Brain microvascular endothelial cell (primary cell): ENCODE data around the gene ATOSB.

Source experiments
- DNase-seq: peaks from one replicate; pipeline ENCODE4 v3.0.0-alpha.2; 2020
- H3K27ac ChIP-seq: fragments of 250-450 bp; sonication (Bioruptor Pico); 2 replicates; pipeline ENCODE4 v1.5.1; 2020; ENCODE audit warnings: mild to moderate bottlenecking, moderate library complexity
- H3K27me3 ChIP-seq: fragments of 250-450 bp; sonication (Bioruptor Pico); replicated peaks from 2 replicates; pipeline ENCODE4 v1.5.1; 2020; ENCODE audit warnings: mild to moderate bottlenecking
- H3K36me3 ChIP-seq: fragments of 250-450 bp; sonication (Bioruptor Pico); replicated peaks from 2 replicates; pipeline ENCODE4 v1.5.1; 2020; ENCODE audit warnings: mild to moderate bottlenecking
- H3K4me3 ChIP-seq: 2 replicates; pipeline ENCODE4 v1.5.1; 2011; ENCODE audit warnings: low read depth, mild to moderate bottlenecking, control low read depth, low read length, moderate library complexity
- CTCF ChIP-seq: IDR thresholded peaks from 2 replicates; pipeline ENCODE4 v1.5.1; 2011; ENCODE audit warnings: low read depth, mild to moderate bottlenecking, moderate library complexity, low read length, control low read depth, inconsistent platforms; ENCODE audit errors: missing control alignments
- in situ Hi-C: cut with HindIII; loops from 2 replicates; pipeline ENCODE4 v1.10.0; 2017; ENCODE audit warnings: low sequenced_read_pairs, low pct_ligation_motif_present

Gene ATOSB

DNA sequence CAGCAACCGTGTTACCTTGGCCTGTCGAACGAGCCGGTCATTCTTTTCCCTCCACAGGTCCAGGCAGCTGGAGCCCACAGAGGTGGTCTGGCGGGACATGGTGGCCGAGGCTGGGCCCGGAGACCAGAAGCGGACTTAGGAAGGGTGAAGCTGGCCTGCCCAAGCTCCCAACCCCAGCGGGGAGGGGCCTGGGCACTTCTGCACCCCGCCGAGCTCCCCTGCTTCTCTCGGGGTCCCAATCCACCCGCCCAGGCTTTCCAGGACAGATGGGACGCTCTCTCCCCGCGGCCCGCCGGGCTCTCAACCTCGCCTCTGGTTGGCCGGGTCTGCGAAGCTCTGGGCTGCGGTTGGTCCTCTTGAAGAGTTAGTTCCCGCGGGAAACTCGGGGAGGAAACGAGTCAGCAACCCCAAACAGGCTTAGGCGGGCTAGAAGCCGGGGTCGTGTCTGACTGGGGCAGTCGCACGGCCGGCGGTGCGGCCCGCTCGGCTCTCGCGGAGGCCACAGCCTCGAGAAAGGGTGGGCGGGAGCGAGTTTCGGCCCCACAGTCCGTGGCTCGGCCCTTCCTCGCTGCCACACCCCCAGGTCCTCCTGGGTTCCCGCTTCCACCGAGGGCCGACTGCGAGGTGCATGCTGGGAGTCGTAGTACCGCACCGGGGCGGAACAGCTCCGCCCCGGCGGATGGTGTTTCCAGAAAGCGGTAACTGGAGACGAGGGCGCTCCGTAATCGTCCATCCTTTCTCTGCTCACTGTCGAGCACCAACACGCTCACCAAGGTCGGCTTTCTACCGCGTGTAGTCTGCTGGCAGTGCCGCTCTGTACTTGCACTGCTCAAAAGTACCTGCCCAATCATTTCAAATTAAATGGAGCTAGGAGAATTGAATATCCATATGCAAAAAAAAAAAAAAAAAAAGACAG lies 36.0 kb downstream of the ATOSB start, which contains the start of gene FANCG:
TSS of gene FANCG (minus strand) at position 517 of the 916 bp plus-strand sequence. CDS start at position 99, 418 bp downstream.
- H3K27ac ChIP-seq, result peak within 1 kb of the TSS; percentile 5
- peak within 1 kb of the TSS; percentile 79 for H3K4me3 ChIP-seq
- no peaks in the 10 kb centered on the region for H3K27me3 ChIP-seq
- H3K36me3 ChIP-seq, result no peaks in the 10 kb centered on the region
- TF ChIP-seq CTCF, result peak; percentile 5
- in situ Hi-C loops, result no loop called here
- DNase-seq, result peak; percentile 91

DNA sequence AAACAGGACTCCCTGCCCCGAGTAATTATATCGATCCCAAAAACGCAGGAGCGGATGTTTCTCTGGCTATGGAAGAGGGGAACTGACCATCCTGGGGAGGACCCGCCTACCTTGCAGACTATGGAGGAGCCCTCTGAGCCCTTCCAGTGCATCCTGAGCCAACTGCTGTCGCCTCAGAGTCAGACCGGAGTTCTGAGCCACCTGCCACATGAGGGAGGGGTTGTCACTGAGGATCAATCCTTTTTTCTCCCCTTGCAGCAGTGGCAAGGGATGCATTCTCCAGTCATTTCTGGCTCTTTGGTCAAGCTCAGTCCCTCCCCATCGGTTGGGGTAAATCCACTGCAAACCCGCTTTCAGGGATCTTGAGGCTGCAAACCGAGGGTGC lies 36.6 kb downstream of the ATOSB start:
- H3K27ac ChIP-seq, result no peak overlapping the region

DNA sequence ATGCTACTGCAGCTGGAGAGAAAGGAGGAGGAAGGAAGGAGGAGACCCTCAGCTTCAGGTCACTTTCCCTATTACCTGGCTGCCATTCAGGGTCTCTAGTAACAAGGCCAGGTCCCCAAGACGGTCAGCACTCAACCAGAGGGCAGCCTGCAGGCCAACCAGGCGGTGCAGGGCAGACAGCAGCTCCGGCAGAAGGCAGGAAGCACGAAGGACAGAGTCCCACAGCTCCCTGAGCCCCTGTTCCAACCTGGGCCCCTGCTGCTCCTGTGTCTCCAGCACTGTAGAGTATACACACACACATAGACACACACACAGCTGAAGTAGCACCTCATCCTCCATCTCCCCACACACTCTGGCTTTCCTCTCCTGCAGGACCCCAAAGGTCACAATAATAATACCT lies 37.6 kb downstream of the ATOSB start:
- in situ Hi-C loops, result no loop called here
- Histone ChIP-seq H3K27me3 (no peaks in the 10 kb centered on the region), H3K27ac (no peak overlapping the region), H3K4me3 (peak overlapping the region; percentile 79), H3K36me3 (no peaks in the 10 kb centered on the region)
- DNase-seq, result no peak
- TF ChIP-seq CTCF, result no peak

More for the DNA sequence above, 36.6 kb downstream of the ATOSB start:
- no peak for DNase-seq
- Histone ChIP-seq H3K36me3 (no peaks in the 10 kb centered on the region), H3K27me3 (no peaks in the 10 kb centered on the region), H3K4me3 (peak overlapping the region; percentile 79)
- in situ Hi-C loops, result no loop called here
- no peak for TF ChIP-seq CTCF

- TF ChIP-seq CTCF, result no peak
- Histone ChIP-seq H3K36me3 (no peaks in the 10 kb centered on the region), H3K27me3 (no peaks in the 10 kb centered on the region), H3K4me3 (no peak overlapping the region), H3K27ac (no peak overlapping the region)
- DNase-seq, result no peak
- in situ Hi-C loops, result no loop called here
Measured at GRCh38 chr9:35076848-35077247, 38.8 kb downstream of the ATOSB start.

DNA sequence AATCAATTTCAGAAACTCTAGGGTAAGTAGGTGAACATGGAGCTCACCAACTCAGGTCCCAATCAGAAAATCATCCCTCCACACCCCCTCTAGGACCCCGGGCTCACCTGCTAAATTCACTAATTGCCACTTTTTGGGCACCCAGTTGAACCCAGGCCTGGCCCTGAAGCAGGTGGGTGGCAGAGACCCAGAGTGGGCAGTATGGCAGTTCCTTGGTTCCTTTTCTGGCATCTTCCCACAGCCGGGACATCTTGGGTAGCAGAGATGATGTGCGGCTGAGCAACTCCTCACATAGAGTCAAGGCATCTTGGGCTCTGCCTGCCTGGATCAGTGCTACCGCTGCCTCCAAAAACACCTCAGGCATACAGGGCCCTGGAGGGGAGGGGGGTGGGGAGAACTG lies 40.3 kb downstream of the ATOSB start:
- Histone ChIP-seq H3K27ac (no peak overlapping the region), H3K36me3 (peaks cover 3% of the 10 kb centered on the region), H3K4me3 (no peak overlapping the region), H3K27me3 (no peaks in the 10 kb centered on the region)
- in situ Hi-C loops, result no loop called here
- TF ChIP-seq CTCF, result no peak
- DNase-seq, result no peak
